ENCODE measurements around the gene MBNL2. TPM values are rescaled to one million over a fixed set of nuclear protein-coding genes. Genes with fewer than 3 reads are reported as not detected.

The MBNL2 gene
- total and polyA plus RNA-seq, 2 experiments from 2014 or later = 0.55 to 3.2 TPM

GRCh38 chr13:97321616-97322321 lies 99.6 kb downstream of the MBNL2 start:
- Mint-ChIP-seq H3K27ac (no peak overlapping the region), H3K36me3 (ENCODE audit: low read depth) (no peaks in the 10 kb centered on the region), H3K27me3 (ENCODE audit: insufficient read depth, low read depth, poor library complexity) (peaks cover 2% of the 10 kb centered on the region), H3K4me1 (peaks cover 20% of the 10 kb centered on the region), H3K4me3 (no peak overlapping the region), H3K9me3 (no peaks in the 10 kb centered on the region)
- H3K79me2 ChIP-seq (replicated peaks; ENCODE audit: insufficient read depth) = no peaks in the 10 kb centered on the region
- no peak for TF ChIP-seq EZH2phosphoT487 (IDR thresholded peaks at IDR 0.05; ENCODE audit: unreplicated experiment)
- TF ChIP-seq ZNF462 (CRISPR knock-in tag; IDR thresholded peaks at IDR 0.05) = no peak
- TF ChIP-seq JUNB (IDR thresholded peaks at IDR 0.05; ENCODE audit: unreplicated experiment) = no peak
- no peak for TF ChIP-seq EZH2 (IDR thresholded peaks at IDR 0.05; ENCODE audit: low read depth, unreplicated experiment)
- TF ChIP-seq POLR2AphosphoS5 (IDR thresholded peaks at IDR 0.05; ENCODE audit: low read depth) = no peak
- TF ChIP-seq, protein P1, sequence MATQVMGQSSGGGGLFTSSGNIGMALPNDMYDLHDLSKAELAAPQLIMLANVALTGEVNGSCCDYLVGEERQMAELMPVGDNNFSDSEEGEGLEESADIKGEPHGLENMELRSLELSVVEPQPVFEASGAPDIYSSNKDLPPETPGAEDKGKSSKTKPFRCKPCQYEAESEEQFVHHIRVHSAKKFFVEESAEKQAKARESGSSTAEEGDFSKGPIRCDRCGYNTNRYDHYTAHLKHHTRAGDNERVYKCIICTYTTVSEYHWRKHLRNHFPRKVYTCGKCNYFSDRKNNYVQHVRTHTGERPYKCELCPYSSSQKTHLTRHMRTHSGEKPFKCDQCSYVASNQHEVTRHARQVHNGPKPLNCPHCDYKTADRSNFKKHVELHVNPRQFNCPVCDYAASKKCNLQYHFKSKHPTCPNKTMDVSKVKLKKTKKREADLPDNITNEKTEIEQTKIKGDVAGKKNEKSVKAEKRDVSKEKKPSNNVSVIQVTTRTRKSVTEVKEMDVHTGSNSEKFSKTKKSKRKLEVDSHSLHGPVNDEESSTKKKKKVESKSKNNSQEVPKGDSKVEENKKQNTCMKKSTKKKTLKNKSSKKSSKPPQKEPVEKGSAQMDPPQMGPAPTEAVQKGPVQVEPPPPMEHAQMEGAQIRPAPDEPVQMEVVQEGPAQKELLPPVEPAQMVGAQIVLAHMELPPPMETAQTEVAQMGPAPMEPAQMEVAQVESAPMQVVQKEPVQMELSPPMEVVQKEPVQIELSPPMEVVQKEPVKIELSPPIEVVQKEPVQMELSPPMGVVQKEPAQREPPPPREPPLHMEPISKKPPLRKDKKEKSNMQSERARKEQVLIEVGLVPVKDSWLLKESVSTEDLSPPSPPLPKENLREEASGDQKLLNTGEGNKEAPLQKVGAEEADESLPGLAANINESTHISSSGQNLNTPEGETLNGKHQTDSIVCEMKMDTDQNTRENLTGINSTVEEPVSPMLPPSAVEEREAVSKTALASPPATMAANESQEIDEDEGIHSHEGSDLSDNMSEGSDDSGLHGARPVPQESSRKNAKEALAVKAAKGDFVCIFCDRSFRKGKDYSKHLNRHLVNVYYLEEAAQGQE (IDR thresholded peaks at IDR 0.05; ENCODE audit: unreplicated experiment) = no peak
- ATAC-seq = no peak; the same call in 2 of the 3 replicates
- no peaks in the 10 kb centered on the region for H3F3A ChIP-seq (replicated peaks; ENCODE audit: low read depth)
- H4K20me1 ChIP-seq (replicated peaks; ENCODE audit: insufficient read depth) = no peaks in the 10 kb centered on the region
- H3K4me3 ChIP-seq = no peak overlapping the region
- no peaks in the 10 kb centered on the region for H3K4me1 ChIP-seq (ENCODE audit: insufficient read depth)
- DNase-seq (ENCODE audit: low spot score) = no peak
- no peak overlapping the region for H2AFZ ChIP-seq
- H3K9me2 ChIP-seq (ENCODE audit: insufficient read depth) = no peaks in the 10 kb centered on the region
- H3K36me3 ChIP-seq (ENCODE audit: insufficient read depth) = no peaks in the 10 kb centered on the region
- no peak overlapping the region for H3K4me2 ChIP-seq
- no peak overlapping the region for H3K27ac ChIP-seq (ENCODE audit: low read depth)
- H3K27me3 ChIP-seq (ENCODE audit: insufficient read depth) = no peaks in the 10 kb centered on the region
